IPS-NIHi7 (cell line): ENCODE data around the gene MAN1B1.

Experiments used
- DNase-seq: peaks from one replicate; pipeline ENCODE4 v3.0.0; 2012; ENCODE audit warnings: mixed read lengths; ENCODE audit errors: extremely low spot score

Gene MAN1B1

GRCh38 chr9:137086531-137087408 is at the start of gene MAN1B1:
MAN1B1 (plus strand) TSS chr9:137086985; CDS start chr9:137087000, 15 bp downstream.
- peak; percentile 99 for DNase-seq

GRCh38 chr9:137037035-137037434 is 49.8 kb upstream of the MAN1B1 start:
- no peak for DNase-seq

- no peak for DNase-seq
Measured at GRCh38 chr9:137037483-137037882, 49.3 kb upstream of the MAN1B1 start.

- DNase-seq, result no peak
Measured at GRCh38 chr9:137038916-137039315, 47.9 kb upstream of the MAN1B1 start.

GRCh38 chr9:137039611-137040366 is 47.0 kb upstream of the MAN1B1 start:
- no peak for DNase-seq

- no peak for DNase-seq
Measured at GRCh38 chr9:137040568-137040967, 46.2 kb upstream of the MAN1B1 start.

GRCh38 chr9:137041124-137041523 is 45.7 kb upstream of the MAN1B1 start:
- no peak for DNase-seq

GRCh38 chr9:137042751-137043727 is 43.7 kb upstream of the MAN1B1 start:
- no peak for DNase-seq

GRCh38 chr9:137044037-137044436 is 42.7 kb upstream of the MAN1B1 start:
- DNase-seq, result no peak

GRCh38 chr9:137044502-137045177 is 42.1 kb upstream of the MAN1B1 start:
- DNase-seq, result no peak

- peak; percentile 54 for DNase-seq
Measured at GRCh38 chr9:137045294-137046087, 41.3 kb upstream of the MAN1B1 start.

GRCh38 chr9:137046088-137046787 is 40.5 kb upstream of the MAN1B1 start, which contains the start of gene NPDC1:
NPDC1 (minus strand) TSS chr9:137046177; CDS start chr9:137045989, 188 bp downstream.
- peak; percentile 94 for DNase-seq

GRCh38 chr9:137048655-137049543 is 37.9 kb upstream of the MAN1B1 start:
- DNase-seq, result peak; percentile 66

GRCh38 chr9:137049544-137050449 is 37.0 kb upstream of the MAN1B1 start:
- DNase-seq, result peak; percentile 80

GRCh38 chr9:137050570-137050969 is 36.2 kb upstream of the MAN1B1 start:
- DNase-seq, result no peak

GRCh38 chr9:137051145-137051724 is 35.5 kb upstream of the MAN1B1 start:
- no peak for DNase-seq

GRCh38 chr9:137052293-137052692 is 34.5 kb upstream of the MAN1B1 start:
- DNase-seq, result no peak
